SK-N-MC (cell line): ENCODE results near the gene GALNT18.

ENCODE experiments used
- DNase-seq: peaks from one replicate; pipeline ENCODE4 v3.0.0-alpha.2; 2011; ENCODE audit warnings: low read depth, low spot score
- H3K27ac ChIP-seq: fragments of 200-600 bp; sonication (generic); 2 replicates; pipeline ENCODE4 v1.5.1; 2016; ENCODE audit warnings: mixed run types
- H3K36me3 ChIP-seq: fragments of 200-600 bp; sonication (generic); 2 replicates; pipeline ENCODE4 v1.6.1; 2017; ENCODE audit warnings: antibody characterized with exemption, low read length, mixed read lengths; ENCODE audit not compliant: insufficient read depth
- H3K4me3 ChIP-seq: fragments of 200-600 bp; sonication (generic); 2 replicates; pipeline ENCODE4 v1.5.1; 2016
- H3K9ac ChIP-seq: fragments of 200-600 bp; sonication (generic); 2 replicates; pipeline ENCODE4 v1.8.0; 2017; ENCODE audit warnings: mixed run types, mixed read lengths; ENCODE audit not compliant: insufficient read length
- H3K9me3 ChIP-seq: fragments of 200-600 bp; sonication (generic); 2 replicates; pipeline ENCODE4 v1.6.1; 2017; ENCODE audit warnings: low read depth, mild to moderate bottlenecking, antibody characterized with exemption, low read length, moderate library complexity, mixed read lengths
- EZH2 ChIP-seq: fragments of 200-600 bp; sonication (generic); IDR thresholded peaks from one replicate; pipeline ENCODE4 v1.6.1; 2017; ENCODE audit warnings: antibody characterized with exemption
- FOXP2 ChIP-seq: optimal IDR thresholded peaks from 2 replicates; pipeline ENCODE3; 2011; ENCODE audit warnings: mild to moderate bottlenecking, moderate library complexity; ENCODE audit not compliant: insufficient read depth; ENCODE audit errors: extremely low read length, control extremely low read depth
- POLR2AphosphoS5 ChIP-seq: IDR thresholded peaks from 2 replicates; pipeline ENCODE4 v1.6.1; 2012; ENCODE audit warnings: mild to moderate bottlenecking, low read depth, low read length, borderline replicate concordance

The GALNT18 gene

GRCh38 chr11:11588243-11588642 is 33.6 kb downstream of the GALNT18 start:
- Histone ChIP-seq H3K9ac (no peak overlapping the region), H3K36me3 (no peaks in the 10 kb centered on the region), H3K27ac (no peak overlapping the region), H3K4me3 (no peak overlapping the region), H3K9me3 (no peaks in the 10 kb centered on the region)
- no peak for DNase-seq
- TF ChIP-seq POLR2AphosphoS5 (no peak), EZH2 (no peak), FOXP2 (no peak)

DNA sequence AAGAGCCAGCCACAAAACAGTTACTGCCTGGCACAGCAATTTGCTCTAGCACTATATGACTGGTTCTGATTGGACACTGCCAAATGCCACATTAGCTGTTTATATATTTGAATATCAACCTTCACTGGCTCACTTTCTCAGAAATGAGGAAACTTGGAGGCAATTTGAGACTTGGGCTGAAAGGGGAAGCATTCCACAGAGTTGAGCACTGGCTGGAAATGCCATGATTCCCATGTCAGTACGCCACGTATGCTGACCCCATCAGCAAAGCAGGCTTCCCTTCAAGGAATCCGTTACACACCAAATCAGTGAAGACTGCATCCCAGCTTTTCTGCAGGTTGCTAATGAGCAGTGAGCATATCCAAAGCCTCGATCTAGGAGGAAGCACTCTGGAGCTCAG is 34.7 kb downstream of the GALNT18 start:
- DNase-seq: no peak
- no peaks in the 10 kb centered on the region for H3K36me3 ChIP-seq
- H3K9me3 ChIP-seq: no peaks in the 10 kb centered on the region
- H3K9ac ChIP-seq: no peak overlapping the region
- no peak overlapping the region for H3K4me3 ChIP-seq
- no peak overlapping the region for H3K27ac ChIP-seq
- TF ChIP-seq FOXP2 (no peak), EZH2 (no peak), POLR2AphosphoS5 (no peak)

DNA sequence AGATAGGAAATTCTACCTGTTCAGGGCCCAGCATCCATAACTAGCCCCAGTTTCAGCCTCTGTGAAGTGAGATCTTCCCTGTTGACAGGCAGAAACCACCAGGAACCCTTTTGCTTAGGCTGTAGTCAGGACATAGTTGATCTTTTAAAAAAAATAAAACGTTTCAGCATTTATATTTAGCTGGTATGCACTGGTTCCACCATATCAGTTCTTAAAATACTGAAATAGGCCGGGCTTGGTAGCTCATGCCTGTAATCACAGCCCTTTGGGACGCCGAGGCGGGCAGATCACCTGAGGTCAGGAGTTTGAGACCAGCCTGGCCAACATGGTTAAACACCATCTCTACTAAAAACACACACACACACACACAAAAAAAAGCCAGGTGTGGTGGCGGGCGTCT is 35.3 kb downstream of the GALNT18 start:
- no peak for DNase-seq
- Histone ChIP-seq H3K27ac (no peak overlapping the region), H3K9ac (no peak overlapping the region), H3K9me3 (no peaks in the 10 kb centered on the region), H3K4me3 (no peak overlapping the region), H3K36me3 (no peaks in the 10 kb centered on the region)
- TF ChIP-seq POLR2AphosphoS5 (no peak), EZH2 (no peak), FOXP2 (no peak)

DNA sequence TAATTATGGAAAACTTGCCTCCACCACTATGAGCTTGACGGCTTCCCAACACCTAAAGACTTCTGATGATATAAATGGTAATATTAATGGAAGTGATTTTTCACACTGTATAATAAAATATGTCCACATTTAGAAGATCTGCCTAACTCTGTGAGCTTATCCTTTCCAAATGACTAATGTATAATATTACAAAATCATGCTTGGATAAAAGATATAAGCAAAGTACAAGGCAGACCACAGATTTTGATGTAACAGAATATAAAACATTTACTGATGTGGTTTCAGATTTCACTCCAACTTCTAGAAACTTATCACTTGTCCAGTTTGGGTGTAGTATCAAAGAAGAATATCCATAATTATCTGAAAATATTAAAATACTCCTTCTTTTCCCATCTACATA is 36.9 kb downstream of the GALNT18 start:
- Histone ChIP-seq H3K9ac (no peak overlapping the region), H3K9me3 (no peaks in the 10 kb centered on the region), H3K4me3 (no peak overlapping the region), H3K27ac (no peak overlapping the region), H3K36me3 (no peaks in the 10 kb centered on the region)
- no peak for DNase-seq
- TF ChIP-seq POLR2AphosphoS5 (no peak), FOXP2 (no peak), EZH2 (no peak)

DNA sequence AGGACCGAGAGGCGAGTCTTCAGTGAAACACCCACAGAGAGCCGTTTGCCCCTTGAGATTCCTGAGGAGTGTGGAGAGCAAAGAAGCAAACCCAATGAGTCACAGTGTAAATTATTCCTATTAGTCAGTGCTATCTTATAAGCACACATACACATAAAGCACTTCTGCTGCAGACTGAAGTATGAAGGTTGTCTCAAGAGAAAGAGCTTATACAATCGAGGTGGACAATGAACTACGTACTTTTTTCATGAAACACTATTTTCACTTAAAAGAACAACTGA is 37.3 kb downstream of the GALNT18 start:
- no peak for DNase-seq
- Histone ChIP-seq H3K4me3 (no peak overlapping the region), H3K27ac (no peak overlapping the region), H3K36me3 (no peaks in the 10 kb centered on the region), H3K9ac (no peak overlapping the region), H3K9me3 (no peaks in the 10 kb centered on the region)
- TF ChIP-seq FOXP2: no peak

GRCh38 chr11:11583801-11584529 is 37.8 kb downstream of the GALNT18 start:
- no peak overlapping the region for H3K9ac ChIP-seq
- no peak for DNase-seq
- TF ChIP-seq POLR2AphosphoS5: no peak
- no peak for TF ChIP-seq FOXP2
- no peak for TF ChIP-seq EZH2

DNA sequence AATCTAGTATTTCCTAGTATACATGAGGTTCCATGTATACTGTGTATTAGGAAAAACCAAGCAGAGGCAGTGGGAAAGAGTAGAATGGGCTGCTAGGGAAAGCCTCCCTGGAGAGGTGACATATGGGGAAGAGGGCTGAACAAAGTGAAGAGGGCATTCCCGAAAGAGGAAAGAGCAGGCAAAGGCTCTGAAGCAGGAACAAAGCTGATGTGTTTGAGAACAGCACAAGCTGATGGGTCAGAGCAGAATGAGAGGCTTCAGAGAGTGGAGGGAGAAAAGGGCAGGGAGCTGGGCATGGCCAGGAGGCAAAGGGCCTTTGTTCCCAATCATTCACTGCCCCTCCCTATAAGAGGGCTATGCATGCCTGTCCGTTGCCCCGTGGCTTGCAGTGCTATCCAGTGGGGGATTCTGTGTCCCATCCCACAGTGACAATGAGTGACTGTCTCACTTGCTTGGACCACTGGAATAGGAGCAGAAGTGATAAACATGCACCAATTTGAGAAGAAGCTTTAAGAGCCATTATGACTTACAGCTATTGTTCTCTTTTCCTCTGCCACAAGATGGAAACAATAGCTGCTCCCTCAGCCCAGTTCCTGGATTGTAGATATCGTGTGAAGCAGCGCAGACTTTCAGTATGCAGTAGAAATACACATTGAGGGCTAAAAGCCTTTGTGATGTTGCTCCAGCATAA is 39.6 kb downstream of the GALNT18 start:
- no peak for DNase-seq
- Histone ChIP-seq H3K27ac (no peak overlapping the region), H3K36me3 (no peaks in the 10 kb centered on the region), H3K9me3 (no peaks in the 10 kb centered on the region), H3K9ac (no peak overlapping the region), H3K4me3 (no peak overlapping the region)
- TF ChIP-seq EZH2: no peak
- no peak for TF ChIP-seq FOXP2
- TF ChIP-seq POLR2AphosphoS5: no peak

More at GRCh38 chr11:11583801-11584529, 37.8 kb downstream of the GALNT18 start:
- Histone ChIP-seq H3K36me3 (no peaks in the 10 kb centered on the region), H3K9me3 (no peaks in the 10 kb centered on the region), H3K4me3 (no peak overlapping the region), H3K27ac (no peak overlapping the region)

- no peak overlapping the region for H3K27ac ChIP-seq
- H3K9ac ChIP-seq: no peak overlapping the region
- no peak for TF ChIP-seq FOXP2
- no peak for TF ChIP-seq POLR2AphosphoS5
- no peak for TF ChIP-seq EZH2
- no peaks in the 10 kb centered on the region for H3K9me3 ChIP-seq
- H3K36me3 ChIP-seq: no peaks in the 10 kb centered on the region
- H3K4me3 ChIP-seq: no peak overlapping the region
- DNase-seq: no peak
Observed at GRCh38 chr11:11581481-11581880, 40.3 kb downstream of the GALNT18 start.
